GM12892 (cell line): ENCODE results near the gene PNPLA2.

ENCODE experiments used
- POLR2A ChIP-seq: IDR thresholded peaks from 2 replicates; pipeline ENCODE4 v1.6.1; 2011; ENCODE audit warnings: low read depth, low read length, control low read depth
- POLR2AphosphoS5 ChIP-seq: IDR thresholded peaks from 2 replicates; pipeline ENCODE4 v1.6.1; 2011; ENCODE audit warnings: low read depth, low read length, control low read depth
- TAF1 ChIP-seq: IDR thresholded peaks from 2 replicates; pipeline ENCODE4 v1.6.1; 2011; ENCODE audit warnings: low read depth, mild to moderate bottlenecking, control low read depth, low read length, borderline replicate concordance

- TF ChIP-seq POLR2A: no peak
- TF ChIP-seq TAF1: no peak
- TF ChIP-seq POLR2AphosphoS5: no peak
These were observed 1.4 kb downstream of the PNPLA2 start for GRCh38 chr11:819943-820649.
